Measurements from ENCODE around the gene ATP8A2.

Gene ATP8A2

DNA sequence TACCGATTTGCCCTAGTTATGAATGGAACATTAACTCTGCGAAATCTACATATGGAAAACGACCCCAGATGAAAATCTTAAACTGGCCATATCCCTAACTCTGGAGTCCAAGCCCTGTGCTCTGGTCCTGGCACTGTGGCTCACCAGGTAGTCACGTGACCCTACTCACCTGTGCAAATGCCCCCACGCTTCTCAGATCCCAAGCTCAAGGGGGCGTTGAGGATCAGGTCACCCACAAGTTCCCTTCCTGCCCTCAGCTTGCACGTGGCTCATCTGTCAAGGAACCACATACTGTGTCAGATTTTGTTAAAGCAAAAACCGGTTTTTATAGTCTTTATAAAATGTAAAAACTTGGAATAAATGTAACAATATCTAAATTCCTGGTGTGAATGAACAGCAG, 356.0 kb downstream of the ATP8A2 start:
- Histone ChIP-seq H3K9me3 (ENCODE audit: control insufficient read depth in 2 of 2, low read length in 2 of 2) (no peaks in the 10 kb centered on the region), H3K9ac (ENCODE audit: low read depth in 1 of 2, low read length in 2 of 2) (no peak overlapping the region), H3K4me1 (ENCODE audit: control insufficient read depth in 2 of 2, insufficient read depth in 2 of 2, low read length in 2 of 2) (peaks cover 0 to 2% of the 10 kb centered on the region in 2 donors), H3K36me3 (ENCODE audit: control insufficient read depth in 2 of 2, insufficient read depth in 2 of 2, low read length in 2 of 2) (no peaks in the 10 kb centered on the region), H3K27me3 (ENCODE audit: control insufficient read depth in 2 of 2, insufficient read depth in 2 of 2, low read length in 2 of 2) (no peaks in the 10 kb centered on the region), H3K4me3 (ENCODE audit: low read length in 2 of 2) (no peak overlapping the region), H3K27ac (ENCODE audit: low read depth in 2 of 2, low read length in 2 of 2) (no peak overlapping the region)

DNA sequence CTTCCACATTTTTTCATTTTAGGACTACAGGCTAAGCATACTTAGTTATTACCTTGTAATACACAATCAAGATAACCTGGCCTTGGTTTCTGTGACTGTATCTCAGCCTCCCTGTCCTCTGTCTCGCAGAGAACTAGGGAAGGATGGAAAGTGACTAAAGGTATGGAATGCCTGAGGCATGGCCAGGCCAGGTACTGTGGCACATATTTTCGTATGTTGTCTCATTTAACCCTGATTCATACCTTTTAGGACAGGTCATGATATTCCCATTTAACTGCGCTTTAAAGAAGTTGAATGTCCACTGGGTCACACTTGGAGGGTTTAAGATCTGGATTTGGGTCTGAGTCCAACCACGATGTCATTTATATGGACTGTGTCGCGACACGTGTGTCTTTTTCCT, 357.4 kb downstream of the ATP8A2 start:
- Histone ChIP-seq H3K4me3 (ENCODE audit: low read length in 2 of 2) (no peak overlapping the region), H3K36me3 (ENCODE audit: control insufficient read depth in 2 of 2, insufficient read depth in 2 of 2, low read length in 2 of 2) (no peaks in the 10 kb centered on the region), H3K27ac (ENCODE audit: low read depth in 2 of 2, low read length in 2 of 2) (no peak overlapping the region), H3K9ac (ENCODE audit: low read depth in 1 of 2, low read length in 2 of 2) (no peak overlapping the region), H3K27me3 (ENCODE audit: control insufficient read depth in 2 of 2, insufficient read depth in 2 of 2, low read length in 2 of 2) (no peaks in the 10 kb centered on the region), H3K9me3 (ENCODE audit: control insufficient read depth in 2 of 2, low read length in 2 of 2) (no peaks in the 10 kb centered on the region), H3K4me1 (ENCODE audit: control insufficient read depth in 2 of 2, insufficient read depth in 2 of 2, low read length in 2 of 2) (peaks cover 0 to 2% of the 10 kb centered on the region in 2 donors)

DNA sequence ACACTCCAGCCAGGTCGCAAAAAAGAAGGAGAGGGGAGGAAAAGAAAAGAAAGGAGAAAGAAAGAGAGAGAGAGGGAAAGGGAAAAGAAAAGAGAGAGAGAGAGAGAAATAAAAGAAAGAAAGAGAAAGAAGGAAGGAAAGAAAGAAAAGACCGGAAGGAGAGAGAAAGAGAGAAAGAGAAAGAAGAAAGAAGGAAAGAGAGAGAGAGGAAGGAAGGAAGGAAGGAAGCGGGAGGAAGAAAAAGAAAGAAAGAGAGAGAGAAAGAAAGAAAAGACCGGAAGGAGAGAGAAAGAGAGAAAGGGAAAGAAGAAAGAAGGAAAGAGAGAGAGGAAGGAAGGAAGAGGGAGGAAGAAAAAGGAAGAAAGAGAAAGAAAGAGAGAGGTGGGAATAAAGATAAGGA, 359.3 kb downstream of the ATP8A2 start:
- no peak overlapping the region for H3K27ac ChIP-seq (ENCODE audit: low read depth in 2 of 2, low read length in 2 of 2)
- peaks cover 0 to 2% of the 10 kb centered on the region in 2 donors for H3K4me1 ChIP-seq (ENCODE audit: control insufficient read depth in 2 of 2, insufficient read depth in 2 of 2, low read length in 2 of 2)
- no peak overlapping the region for H3K4me3 ChIP-seq (ENCODE audit: low read length in 2 of 2)
- no peak overlapping the region for H3K9ac ChIP-seq (ENCODE audit: low read depth in 1 of 2, low read length in 2 of 2)
- no peaks in the 10 kb centered on the region for H3K9me3 ChIP-seq (ENCODE audit: control insufficient read depth in 2 of 2, low read length in 2 of 2)
- H3K27me3 ChIP-seq (ENCODE audit: control insufficient read depth in 2 of 2, insufficient read depth in 2 of 2, low read length in 2 of 2), result no peaks in the 10 kb centered on the region
- H3K36me3 ChIP-seq (ENCODE audit: control insufficient read depth in 2 of 2, insufficient read depth in 2 of 2, low read length in 2 of 2), result no peaks in the 10 kb centered on the region

- Histone ChIP-seq H3K4me3 (ENCODE audit: low read length in 2 of 2) (no peak overlapping the region), H3K36me3 (ENCODE audit: control insufficient read depth in 2 of 2, insufficient read depth in 2 of 2, low read length in 2 of 2) (no peaks in the 10 kb centered on the region), H3K4me1 (ENCODE audit: control insufficient read depth in 2 of 2, insufficient read depth in 2 of 2, low read length in 2 of 2) (peaks cover 0 to 2% of the 10 kb centered on the region in 2 donors), H3K27me3 (ENCODE audit: control insufficient read depth in 2 of 2, insufficient read depth in 2 of 2, low read length in 2 of 2) (no peaks in the 10 kb centered on the region), H3K9ac (ENCODE audit: low read depth in 1 of 2, low read length in 2 of 2) (no peak overlapping the region), H3K9me3 (ENCODE audit: control insufficient read depth in 2 of 2, low read length in 2 of 2) (no peaks in the 10 kb centered on the region), H3K27ac (ENCODE audit: low read depth in 2 of 2, low read length in 2 of 2) (no peak overlapping the region)
These were observed 359.8 kb downstream of the ATP8A2 start for GRCh38 chr13:25731536-25731935.

GRCh38 chr13:25732111-25732865, 360.5 kb downstream of the ATP8A2 start:
- H3K9ac ChIP-seq (ENCODE audit: low read depth in 1 of 2, low read length in 2 of 2), result no peak overlapping the region
- H3K4me1 ChIP-seq (ENCODE audit: control insufficient read depth in 2 of 2, insufficient read depth in 2 of 2, low read length in 2 of 2), result peaks cover 0 to 2% of the 10 kb centered on the region in 2 donors
- H3K4me3 ChIP-seq (ENCODE audit: low read length in 2 of 2), result no peak overlapping the region
- H3K27ac ChIP-seq (ENCODE audit: low read depth in 2 of 2, low read length in 2 of 2), result no peak overlapping the region
- H3K36me3 ChIP-seq (ENCODE audit: control insufficient read depth in 2 of 2, insufficient read depth in 2 of 2, low read length in 2 of 2), result no peaks in the 10 kb centered on the region
- no peaks in the 10 kb centered on the region for H3K9me3 ChIP-seq (ENCODE audit: control insufficient read depth in 2 of 2, low read length in 2 of 2)
- no peaks in the 10 kb centered on the region for H3K27me3 ChIP-seq (ENCODE audit: control insufficient read depth in 2 of 2, insufficient read depth in 2 of 2, low read length in 2 of 2)

- no peak overlapping the region for H3K9ac ChIP-seq (ENCODE audit: low read depth in 1 of 2, low read length in 2 of 2)
- no peaks in the 10 kb centered on the region for H3K9me3 ChIP-seq (ENCODE audit: control insufficient read depth in 2 of 2, low read length in 2 of 2)
- no peaks in the 10 kb centered on the region for H3K36me3 ChIP-seq (ENCODE audit: control insufficient read depth in 2 of 2, insufficient read depth in 2 of 2, low read length in 2 of 2)
- no peak overlapping the region for H3K4me3 ChIP-seq (ENCODE audit: low read length in 2 of 2)
- H3K27me3 ChIP-seq (ENCODE audit: control insufficient read depth in 2 of 2, insufficient read depth in 2 of 2, low read length in 2 of 2), result no peaks in the 10 kb centered on the region
- H3K4me1 ChIP-seq (ENCODE audit: control insufficient read depth in 2 of 2, insufficient read depth in 2 of 2, low read length in 2 of 2), result no peaks in the 10 kb centered on the region
- H3K27ac ChIP-seq (ENCODE audit: low read depth in 2 of 2, low read length in 2 of 2), result no peak overlapping the region
These were observed 361.3 kb downstream of the ATP8A2 start for GRCh38 chr13:25733001-25733491.

DNA sequence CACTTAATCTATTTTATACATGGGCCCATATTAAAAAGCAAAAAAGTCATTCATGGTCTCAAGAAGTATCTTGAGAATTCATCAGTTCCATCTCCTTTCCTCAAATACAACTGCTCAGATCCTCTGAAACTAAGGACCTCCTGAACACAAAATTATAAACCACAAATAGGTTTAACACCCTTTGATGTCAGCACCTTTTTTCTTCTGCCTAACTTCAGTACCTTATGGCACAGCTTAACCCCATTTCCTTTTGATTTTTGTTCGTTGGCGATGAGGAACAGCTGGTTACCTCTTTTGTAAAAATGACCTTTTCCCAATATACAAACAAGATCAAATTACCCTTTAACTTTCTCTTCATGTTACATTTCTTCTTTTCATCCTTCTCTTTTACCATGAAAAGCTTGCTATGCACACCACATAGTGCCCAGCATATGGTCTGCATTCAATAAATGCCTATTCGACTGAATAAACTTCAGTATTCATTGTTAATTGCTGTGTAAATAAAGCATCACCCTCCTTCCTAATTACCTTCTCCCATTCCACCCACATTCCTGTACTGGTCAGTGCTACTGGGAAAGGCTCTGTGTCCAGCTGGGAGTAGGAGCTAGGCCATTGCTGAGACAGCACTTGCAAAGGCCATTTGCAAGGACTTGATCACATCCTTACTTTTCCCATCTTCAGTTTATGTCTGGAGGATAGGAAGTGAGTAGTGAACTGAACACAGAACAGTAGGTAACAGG, 362.1 kb downstream of the ATP8A2 start:
- Histone ChIP-seq H3K36me3 (ENCODE audit: control insufficient read depth in 2 of 2, insufficient read depth in 2 of 2, low read length in 2 of 2) (no peaks in the 10 kb centered on the region), H3K27me3 (ENCODE audit: control insufficient read depth in 2 of 2, insufficient read depth in 2 of 2, low read length in 2 of 2) (no peaks in the 10 kb centered on the region), H3K9me3 (ENCODE audit: control insufficient read depth in 2 of 2, low read length in 2 of 2) (no peaks in the 10 kb centered on the region), H3K27ac (ENCODE audit: low read depth in 2 of 2, low read length in 2 of 2) (no peak overlapping the region), H3K4me3 (ENCODE audit: low read length in 2 of 2) (no peak overlapping the region), H3K4me1 (ENCODE audit: control insufficient read depth in 2 of 2, insufficient read depth in 2 of 2, low read length in 2 of 2) (no peaks in the 10 kb centered on the region), H3K9ac (ENCODE audit: low read depth in 1 of 2, low read length in 2 of 2) (no peak overlapping the region)

DNA sequence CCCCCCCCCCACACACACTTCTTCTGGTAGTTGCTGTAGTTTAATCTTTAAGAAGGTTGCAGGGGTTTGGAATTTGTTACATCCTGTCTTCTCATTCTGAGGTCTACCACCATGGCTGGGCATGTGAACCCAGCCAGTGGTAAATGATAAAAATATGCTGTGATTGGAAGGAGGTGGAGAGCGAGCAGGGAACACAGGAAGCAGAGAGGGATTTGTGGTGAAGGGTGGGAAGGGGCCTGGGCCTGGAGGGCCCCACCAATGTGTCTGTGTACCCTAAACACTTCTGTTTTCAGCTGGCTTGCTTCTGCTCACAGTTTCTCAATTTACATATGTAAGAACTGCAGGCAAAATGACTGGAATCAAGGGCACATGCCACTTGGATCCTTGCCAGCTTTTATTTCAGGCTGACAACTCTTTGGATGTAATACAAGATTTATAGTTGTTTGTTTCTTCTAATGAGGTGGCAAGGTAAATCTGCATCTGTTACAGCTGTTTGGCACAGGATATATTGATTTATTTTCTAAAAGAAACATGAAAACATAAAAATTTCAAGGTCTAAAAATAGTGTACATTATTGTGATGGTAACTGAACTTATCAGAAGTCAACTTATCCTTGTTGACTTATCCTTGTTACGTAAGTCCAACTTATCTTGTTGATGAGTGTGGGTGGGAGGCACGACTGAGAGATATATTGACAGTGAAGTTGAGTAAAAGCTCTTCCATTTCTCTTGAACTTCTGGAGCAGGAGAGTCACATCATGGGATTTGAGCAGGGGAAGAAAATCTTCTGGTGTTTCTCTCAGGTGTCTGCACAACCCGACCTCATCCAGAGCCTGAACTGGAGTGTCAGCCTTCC, 366.8 kb downstream of the ATP8A2 start:
- no peaks in the 10 kb centered on the region for H3K9me3 ChIP-seq (ENCODE audit: control insufficient read depth in 2 of 2, low read length in 2 of 2)
- H3K4me3 ChIP-seq (ENCODE audit: low read length in 2 of 2), result no peak overlapping the region
- no peaks in the 10 kb centered on the region for H3K36me3 ChIP-seq (ENCODE audit: control insufficient read depth in 2 of 2, insufficient read depth in 2 of 2, low read length in 2 of 2)
- no peak overlapping the region for H3K27ac ChIP-seq (ENCODE audit: low read depth in 2 of 2, low read length in 2 of 2)
- H3K9ac ChIP-seq (ENCODE audit: low read depth in 1 of 2, low read length in 2 of 2), result no peak overlapping the region
- no peaks in the 10 kb centered on the region for H3K27me3 ChIP-seq (ENCODE audit: control insufficient read depth in 2 of 2, insufficient read depth in 2 of 2, low read length in 2 of 2)
- no peaks in the 10 kb centered on the region for H3K4me1 ChIP-seq (ENCODE audit: control insufficient read depth in 2 of 2, insufficient read depth in 2 of 2, low read length in 2 of 2)

- no peaks in the 10 kb centered on the region for H3K36me3 ChIP-seq (ENCODE audit: control insufficient read depth in 2 of 2, insufficient read depth in 2 of 2, low read length in 2 of 2)
- no peak overlapping the region for H3K9ac ChIP-seq (ENCODE audit: low read depth in 1 of 2, low read length in 2 of 2)
These were observed 367.6 kb downstream of the ATP8A2 start for GRCh38 chr13:25739376-25739775.

DNA sequence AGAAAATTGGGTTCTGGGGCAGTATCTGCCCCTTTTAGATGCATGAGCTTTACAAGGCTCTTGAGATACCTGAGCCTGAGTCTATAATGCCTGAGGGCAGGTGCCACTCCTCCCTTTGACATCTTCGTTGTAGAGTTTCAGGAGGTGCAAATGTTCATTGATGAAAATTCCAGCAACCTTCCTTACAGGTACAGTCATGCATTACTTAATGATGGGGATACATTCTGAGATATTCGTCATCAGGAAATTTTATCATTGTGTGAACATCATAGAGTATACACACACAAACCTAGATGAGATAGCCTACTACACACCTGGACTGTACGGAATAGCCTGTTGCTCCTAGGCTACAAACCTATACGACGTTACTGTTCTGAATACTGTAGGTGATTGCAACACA, 370.0 kb downstream of the ATP8A2 start:
- Histone ChIP-seq H3K27ac (ENCODE audit: low read depth in 2 of 2, low read length in 2 of 2) (no peak overlapping the region), H3K9ac (ENCODE audit: low read depth in 1 of 2, low read length in 2 of 2) (no peak overlapping the region), H3K4me3 (ENCODE audit: low read length in 2 of 2) (no peak overlapping the region), H3K4me1 (ENCODE audit: control insufficient read depth in 2 of 2, insufficient read depth in 2 of 2, low read length in 2 of 2) (no peaks in the 10 kb centered on the region), H3K36me3 (ENCODE audit: control insufficient read depth in 2 of 2, insufficient read depth in 2 of 2, low read length in 2 of 2) (no peaks in the 10 kb centered on the region), H3K9me3 (ENCODE audit: control insufficient read depth in 2 of 2, low read length in 2 of 2) (no peaks in the 10 kb centered on the region), H3K27me3 (ENCODE audit: control insufficient read depth in 2 of 2, insufficient read depth in 2 of 2, low read length in 2 of 2) (no peaks in the 10 kb centered on the region)

More at GRCh38 chr13:25739376-25739775, 367.6 kb downstream of the ATP8A2 start:
- H3K4me3 ChIP-seq (ENCODE audit: low read length in 2 of 2), result no peak overlapping the region
- H3K27ac ChIP-seq (ENCODE audit: low read depth in 2 of 2, low read length in 2 of 2), result no peak overlapping the region
- H3K4me1 ChIP-seq (ENCODE audit: control insufficient read depth in 2 of 2, insufficient read depth in 2 of 2, low read length in 2 of 2), result no peaks in the 10 kb centered on the region
- no peaks in the 10 kb centered on the region for H3K27me3 ChIP-seq (ENCODE audit: control insufficient read depth in 2 of 2, insufficient read depth in 2 of 2, low read length in 2 of 2)
- no peaks in the 10 kb centered on the region for H3K9me3 ChIP-seq (ENCODE audit: control insufficient read depth in 2 of 2, low read length in 2 of 2)

Measured in mucosa of rectum (tissue), 2 donors.